IPS DF 6.9 (cell line): Measurements from ENCODE around the gene WAS.
A peak's percentile ranks its signal among the peaks of the same experiment; 100 is the strongest.
"Not testable (repeated sequence)": the region's sequence is repeated elsewhere in the genome, so short reads cannot be mapped to it uniquely, and the experiment has no call there.

Source experiments
- DNase-seq: peaks from one replicate; pipeline ENCODE4 v3.0.0-alpha.2; 2013; ENCODE audit warnings: low read depth, low spot score
- H3K27ac ChIP-seq: one replicate; pipeline ENCODE4 v1.5.1; 2013; ENCODE audit warnings: low read length, control low read depth
- H3K27me3 ChIP-seq: 2 replicates; pipeline ENCODE4 v1.6.1; 2013; ENCODE audit warnings: mild to moderate bottlenecking, low read length; ENCODE audit not compliant: control insufficient read depth, insufficient read depth
- H3K36me3 ChIP-seq: 2 replicates; pipeline ENCODE4 v1.6.1; 2013; ENCODE audit warnings: low read length; ENCODE audit not compliant: control insufficient read depth, insufficient read depth
- H3K4me1 ChIP-seq: 2 replicates; pipeline ENCODE4 v1.6.1; 2013; ENCODE audit warnings: low read length; ENCODE audit not compliant: control insufficient read depth, insufficient read depth
- H3K4me3 ChIP-seq: 2 replicates; pipeline ENCODE4 v1.5.1; 2013; ENCODE audit warnings: mild to moderate bottlenecking, low read length
- H3K9me3 ChIP-seq: 2 replicates; pipeline ENCODE4 v1.6.1; 2013; ENCODE audit warnings: low read length, inconsistent platforms; ENCODE audit not compliant: control insufficient read depth, insufficient read depth
- WGBS: extraction: QIAGEN DNeasy Blood & Tissue Kit; methylation state at CpG from one replicate; pipeline ENCODE4 v1.1.7; 2013; ENCODE audit warnings: mixed read lengths, missing lambda C conversion rate; ENCODE audit not compliant: insufficient read length, insufficient coverage; 5-methylcytosine and 5-hydroxymethylcytosine counted together

Gene WAS

DNA sequence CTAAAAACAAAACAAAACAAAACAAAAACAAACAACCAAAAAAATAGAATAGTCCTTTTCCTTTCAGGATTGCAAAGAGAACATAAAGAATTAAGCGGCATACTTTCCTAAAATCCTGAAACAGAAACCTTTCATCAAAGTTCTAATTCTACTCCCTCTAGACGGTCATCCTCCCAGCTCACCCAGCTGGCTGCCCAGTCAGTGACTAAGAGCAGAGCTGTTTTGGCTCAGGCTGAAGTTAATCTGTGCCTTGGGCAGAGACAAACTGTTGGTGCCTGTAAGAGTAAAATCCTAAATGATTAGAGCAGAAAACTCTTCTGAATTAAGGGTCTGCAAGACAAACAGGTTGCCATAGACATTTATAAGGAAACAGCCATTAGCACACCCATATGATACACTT, 17.6 kb upstream of the WAS start:
- H3K9me3 ChIP-seq: no peaks in the 10 kb centered on the region
- DNase-seq: no peak
- H3K27ac ChIP-seq: no peak overlapping the region
- WGBS: no CpG with 5 or more reads among the region's 2 CpGs
- no peaks in the 10 kb centered on the region for H3K27me3 ChIP-seq
- H3K36me3 ChIP-seq: no peaks in the 10 kb centered on the region
- no peak overlapping the region for H3K4me3 ChIP-seq
- no peaks in the 10 kb centered on the region for H3K4me1 ChIP-seq

DNA sequence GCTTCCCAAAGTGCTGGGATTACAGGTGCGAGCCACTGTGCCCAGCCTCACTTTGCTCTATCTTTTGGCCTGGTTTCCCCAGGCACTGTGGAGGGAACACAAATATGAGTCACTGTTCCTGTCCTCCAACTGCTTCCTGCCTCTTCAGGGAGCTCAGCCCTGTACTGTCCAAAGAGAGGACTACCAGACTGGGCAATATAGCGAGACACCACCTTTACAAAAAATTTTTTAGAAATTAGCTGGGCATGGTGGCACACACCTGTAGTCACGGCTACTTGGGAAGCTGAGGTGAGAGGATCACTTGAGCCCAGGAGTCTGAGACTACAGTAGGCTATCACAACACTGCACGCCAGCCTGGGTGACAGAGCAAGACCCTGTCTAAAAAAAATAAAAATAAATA, 16.9 kb upstream of the WAS start:
- no peak for DNase-seq
- Histone ChIP-seq H3K27ac (no peak overlapping the region), H3K27me3 (no peaks in the 10 kb centered on the region), H3K36me3 (no peaks in the 10 kb centered on the region), H3K9me3 (no peaks in the 10 kb centered on the region), H3K4me1 (no peaks in the 10 kb centered on the region), H3K4me3 (no peak overlapping the region)
- WGBS: no CpG with 5 or more reads among the region's 4 CpGs

DNA sequence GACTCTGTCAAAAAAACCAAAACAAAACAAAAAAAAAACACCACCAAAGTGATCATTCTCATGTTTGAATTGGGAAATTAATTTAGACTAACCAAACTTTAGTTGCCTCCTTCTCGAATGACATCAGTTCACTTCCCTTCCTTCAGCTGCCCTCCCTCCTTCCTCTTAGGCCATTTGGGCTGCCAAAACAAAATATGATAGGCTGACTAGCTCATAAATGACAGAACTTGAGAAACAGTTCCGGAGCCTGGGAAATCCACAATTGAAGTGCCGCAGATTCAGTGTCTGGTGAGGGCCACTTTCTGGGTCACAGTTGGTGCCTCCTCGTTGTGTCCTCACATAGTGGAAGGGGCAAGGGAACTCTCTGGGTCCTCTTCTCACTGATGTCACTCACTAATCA, 16.1 kb upstream of the WAS start:
- H3K27ac ChIP-seq: no peak overlapping the region
- no peaks in the 10 kb centered on the region for H3K9me3 ChIP-seq
- no peaks in the 10 kb centered on the region for H3K27me3 ChIP-seq
- no CpG with 5 or more reads among the region's 4 CpGs for WGBS
- DNase-seq: no peak
- H3K4me3 ChIP-seq: no peak overlapping the region
- no peaks in the 10 kb centered on the region for H3K36me3 ChIP-seq
- no peaks in the 10 kb centered on the region for H3K4me1 ChIP-seq

DNA sequence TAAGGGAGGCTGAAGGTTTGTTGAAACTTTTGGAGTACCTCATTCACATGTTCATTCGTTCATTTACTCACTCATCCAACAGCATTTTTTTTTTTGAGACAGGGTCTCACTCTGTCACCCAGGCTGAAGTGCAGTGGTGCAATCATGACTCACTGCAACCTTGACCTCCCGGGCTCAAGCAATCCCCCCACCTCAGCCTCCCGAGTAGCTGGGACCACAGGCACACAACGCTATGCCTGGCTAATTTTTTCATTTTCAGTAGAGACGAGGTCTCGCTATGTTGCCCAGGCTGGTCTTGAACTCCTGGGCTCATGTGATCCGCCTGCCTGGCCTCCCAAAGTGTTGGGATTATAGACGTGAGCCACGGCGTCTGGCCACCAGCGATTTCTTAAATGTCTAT, 15.4 kb upstream of the WAS start:
- H3K27ac ChIP-seq, H3K4me1 ChIP-seq: not testable (repeated sequence)
- WGBS: no CpG with 5 or more reads among the region's 11 CpGs

DNA sequence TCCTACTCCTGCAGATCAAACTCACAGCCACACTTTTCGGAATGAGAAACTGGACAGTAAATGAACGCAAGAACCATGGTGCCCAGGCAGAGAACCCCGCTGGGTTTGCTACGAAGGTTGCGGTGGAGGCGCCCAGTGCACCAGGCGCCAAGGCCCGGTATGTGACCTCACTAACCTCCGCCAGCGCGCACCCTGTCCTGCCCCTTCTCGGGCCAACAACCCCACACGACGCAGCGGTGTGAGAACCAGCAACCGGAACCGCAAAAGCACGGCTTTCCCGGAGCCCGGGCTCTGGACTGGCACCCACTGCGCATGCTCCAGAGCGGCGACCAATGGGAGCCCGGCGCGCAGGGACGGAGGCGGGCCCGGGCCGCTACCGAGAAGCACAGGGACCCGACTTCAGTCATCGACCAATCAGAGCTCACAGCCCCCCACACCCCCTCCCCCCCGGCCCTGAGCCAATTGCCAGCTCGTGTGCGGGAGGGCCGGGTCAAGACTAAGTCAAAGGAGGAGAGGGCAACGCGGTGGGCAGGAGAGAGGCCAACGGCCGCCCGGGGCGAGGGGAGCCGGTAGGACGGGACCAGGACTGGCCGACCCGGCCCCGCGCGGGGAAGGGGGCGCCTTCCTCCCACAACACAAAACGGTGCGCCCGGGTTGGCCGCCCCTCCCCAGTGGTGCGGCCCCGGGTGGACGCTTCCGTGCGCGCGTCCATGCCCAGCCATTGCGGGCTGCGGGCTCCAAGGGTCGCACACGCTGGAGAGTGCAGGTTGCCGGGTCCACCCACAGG, 7.3 kb upstream of the WAS start:
- Histone ChIP-seq H3K27ac (no peak overlapping the region), H3K4me1 (no peaks in the 10 kb centered on the region), H3K27me3 (no peaks in the 10 kb centered on the region), H3K9me3 (no peaks in the 10 kb centered on the region), H3K4me3 (peak overlapping the region; percentile 95), H3K36me3 (no peaks in the 10 kb centered on the region)
- WGBS: no CpG with 5 or more reads among the region's 67 CpGs
- DNase-seq: peak; percentile 37

More for the DNA sequence above, 15.4 kb upstream of the WAS start:
- not testable (repeated sequence) for H3K4me3 ChIP-seq, DNase-seq, H3K9me3 ChIP-seq, H3K27me3 ChIP-seq, H3K36me3 ChIP-seq

DNA sequence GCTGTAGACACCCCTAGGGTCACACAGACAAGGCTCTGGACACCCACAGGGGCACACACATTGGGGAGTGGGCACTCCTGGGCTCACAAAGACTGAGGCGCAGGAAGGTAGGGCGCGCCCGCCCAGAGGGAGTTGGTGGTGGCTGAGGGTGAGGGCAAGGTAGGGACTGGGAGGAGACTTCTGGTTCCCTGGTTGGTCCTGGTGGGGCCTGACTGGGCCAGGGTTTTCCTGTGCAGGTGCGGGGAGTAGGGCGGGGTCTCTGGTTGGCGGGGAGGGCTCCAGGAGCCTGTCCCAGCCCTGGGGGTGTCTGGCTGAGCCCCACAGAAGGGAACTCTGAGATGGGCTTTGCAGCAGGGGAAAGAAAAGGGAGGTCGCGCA, 6.7 kb upstream of the WAS start:
- no CpG with 5 or more reads among the region's 9 CpGs for WGBS

DNA sequence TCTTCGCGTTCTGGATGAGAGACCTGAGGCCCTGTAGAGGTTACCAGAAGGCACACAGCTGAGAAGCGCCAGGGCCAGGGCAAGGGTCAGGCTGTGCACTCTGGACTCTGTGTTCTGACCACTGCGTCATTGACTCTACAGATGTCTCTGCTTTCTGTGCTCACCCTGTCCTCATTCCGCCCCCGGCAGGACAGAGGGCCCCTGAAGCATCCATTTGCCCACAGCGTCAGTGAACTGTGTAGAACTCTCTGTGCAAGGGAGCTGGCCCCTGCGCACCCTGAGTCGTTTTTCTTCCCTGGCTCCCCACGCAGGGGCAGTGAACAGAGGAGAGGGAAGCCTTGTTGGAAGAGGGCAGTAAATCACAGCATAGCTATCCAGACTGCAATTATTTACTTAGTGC, 6.1 kb upstream of the WAS start:
- Histone ChIP-seq H3K27ac (no peak overlapping the region), H3K36me3 (no peaks in the 10 kb centered on the region), H3K27me3 (no peaks in the 10 kb centered on the region), H3K4me3 (no peak overlapping the region), H3K4me1 (no peaks in the 10 kb centered on the region), H3K9me3 (no peaks in the 10 kb centered on the region)
- no CpG with 5 or more reads among the region's 10 CpGs for WGBS
- no peak for DNase-seq

More for the DNA sequence above, 6.7 kb upstream of the WAS start:
- Histone ChIP-seq H3K4me1 (no peaks in the 10 kb centered on the region), H3K9me3 (no peaks in the 10 kb centered on the region), H3K36me3 (no peaks in the 10 kb centered on the region), H3K4me3 (peak overlapping the region; percentile 95), H3K27ac (no peak overlapping the region), H3K27me3 (no peaks in the 10 kb centered on the region)
- DNase-seq: no peak

DNA sequence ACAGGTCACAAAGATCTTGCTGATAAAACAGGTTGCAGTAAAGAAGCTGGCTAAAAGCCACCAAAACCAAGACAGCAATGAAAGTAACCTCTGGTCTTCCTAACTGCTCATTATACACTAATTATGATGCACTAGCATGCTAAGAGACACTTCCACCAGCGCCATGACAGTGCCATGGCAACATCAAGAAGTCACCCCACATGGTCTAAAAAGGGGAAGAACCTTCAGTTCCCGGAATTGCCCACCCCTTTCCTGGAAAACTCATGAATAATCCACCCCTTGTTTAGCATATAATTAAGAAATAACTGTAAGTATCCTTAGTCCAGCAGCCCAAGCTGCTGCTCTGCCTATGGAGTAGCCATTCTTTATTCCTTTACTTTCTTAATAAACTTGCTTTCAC, 3.1 kb upstream of the WAS start:
- H3K27ac ChIP-seq, DNase-seq, H3K9me3 ChIP-seq, H3K27me3 ChIP-seq, H3K4me1 ChIP-seq, H3K36me3 ChIP-seq, H3K4me3 ChIP-seq: not testable (repeated sequence)
- WGBS: no CpG with 5 or more reads among the region's 2 CpGs

DNA sequence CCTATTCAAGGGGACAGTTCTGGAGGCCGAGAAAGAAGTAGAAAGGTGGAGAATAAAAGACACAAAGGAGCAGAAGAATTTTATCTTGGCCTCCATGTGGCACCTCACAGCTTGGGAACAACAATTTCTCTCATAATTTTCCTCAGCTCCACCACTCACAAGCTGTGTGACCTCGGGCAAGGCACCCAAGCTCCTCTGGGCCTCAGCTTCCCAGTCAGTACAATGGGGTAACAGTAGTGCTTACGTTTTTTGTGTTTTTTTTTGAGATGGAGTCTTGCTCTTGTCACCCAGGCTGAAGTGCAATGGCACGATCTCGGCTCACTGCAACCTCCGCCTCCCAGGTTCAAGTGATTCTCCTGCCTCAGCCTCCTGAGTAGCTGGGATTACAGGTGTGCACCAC, 2.7 kb upstream of the WAS start:
- H3K9me3 ChIP-seq, H3K4me3 ChIP-seq, H3K27ac ChIP-seq, H3K4me1 ChIP-seq, H3K36me3 ChIP-seq, H3K27me3 ChIP-seq, DNase-seq: not testable (repeated sequence)
- no CpG with 5 or more reads among the region's 6 CpGs for WGBS

DNA sequence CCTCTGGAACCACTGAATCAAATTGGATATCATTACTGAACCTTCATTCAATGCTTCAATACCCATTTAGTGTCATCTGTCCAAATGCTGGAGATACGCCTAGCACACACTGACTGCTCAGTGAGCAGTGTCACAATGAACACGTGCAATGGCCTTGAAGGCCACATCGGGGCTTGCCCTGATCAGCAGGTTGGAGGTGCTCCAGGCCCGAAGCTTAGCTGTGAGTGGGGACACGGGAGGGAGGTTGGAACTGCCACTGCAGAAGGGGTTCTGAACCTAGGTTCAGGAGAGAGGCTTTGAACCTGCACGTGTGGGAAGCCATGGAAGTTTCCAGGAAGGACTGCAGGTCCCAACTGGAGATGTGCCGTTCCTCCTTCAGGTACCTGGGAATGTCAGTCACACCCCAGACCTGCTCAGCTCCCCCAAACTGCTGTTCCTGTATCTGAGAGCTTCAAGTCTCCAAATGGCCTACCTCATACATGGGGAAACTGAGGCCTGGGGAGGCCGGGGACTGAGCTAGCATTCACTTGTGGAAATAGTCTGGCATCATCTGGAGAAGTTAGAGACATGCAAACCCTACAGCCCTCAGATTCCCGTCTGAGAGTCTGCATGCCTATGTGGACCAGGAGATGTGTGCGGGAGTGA, 1.9 kb upstream of the WAS start:
- Histone ChIP-seq H3K27me3 (no peaks in the 10 kb centered on the region), H3K27ac (no peak overlapping the region), H3K36me3 (no peaks in the 10 kb centered on the region), H3K4me3 (no peak overlapping the region), H3K4me1 (no peaks in the 10 kb centered on the region), H3K9me3 (no peaks in the 10 kb centered on the region)
- no peak for DNase-seq
- no CpG with 5 or more reads among the region's 10 CpGs for WGBS

DNA sequence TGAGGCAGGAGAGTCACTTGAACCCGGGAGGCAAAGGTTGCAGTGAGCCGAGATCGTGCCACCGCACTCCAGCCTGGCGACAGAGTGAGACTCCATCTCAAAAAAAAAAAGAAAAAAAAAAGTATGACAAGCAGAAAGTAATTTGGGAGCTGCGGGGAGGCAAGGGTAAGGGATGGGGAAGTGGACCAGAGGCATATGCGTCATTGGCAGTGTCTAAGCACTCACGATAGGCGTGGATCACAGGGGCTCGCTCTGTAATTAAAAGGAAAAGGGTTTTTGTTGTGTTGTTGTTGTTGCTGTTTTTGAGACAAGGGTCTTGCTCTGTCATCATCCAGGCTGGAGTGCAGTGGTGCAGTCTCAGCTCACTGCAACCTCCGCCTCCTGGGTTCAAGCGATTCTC, 804 bp upstream of the WAS start:
- not testable (repeated sequence) for H3K9me3 ChIP-seq, H3K4me3 ChIP-seq, H3K27ac ChIP-seq, H3K36me3 ChIP-seq, H3K27me3 ChIP-seq, DNase-seq, H3K4me1 ChIP-seq
- WGBS: no CpG with 5 or more reads among the region's 12 CpGs
